ENCODE data around the gene CFAP90. TPM values are rescaled to one million over a fixed set of nuclear protein-coding genes. Genes with fewer than 3 reads are reported as not detected.

CFAP90 gene
- total RNA-seq, 2 donors from 2014 or later: 0.80 to 0.88 TPM

DNA sequence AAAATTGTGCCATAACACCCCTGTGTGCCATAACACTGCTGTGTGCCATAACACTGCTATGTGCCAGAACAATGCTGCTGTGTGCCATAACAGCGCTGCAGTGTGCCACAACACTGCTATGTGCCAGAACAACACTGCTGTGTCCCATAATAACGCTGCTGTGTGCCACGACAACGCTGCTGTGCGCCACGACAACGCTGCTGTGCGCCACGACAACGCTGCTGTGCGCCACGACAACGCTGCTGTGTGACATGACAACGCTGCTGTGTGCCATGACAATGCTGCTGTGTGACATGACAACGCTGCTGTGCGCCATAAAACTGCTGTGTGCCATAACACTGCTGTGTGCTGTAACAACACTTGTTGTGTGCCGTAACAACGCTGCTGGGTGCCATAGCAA is 25.9 kb downstream of the CFAP90 start:
- Histone ChIP-seq H3K36me3 (ENCODE audit: control insufficient read depth, insufficient read depth, low read length) (peaks cover 15% of the 10 kb centered on the region), H3K4me1 (ENCODE audit: control insufficient read depth, insufficient read depth, low read length) (no peaks in the 10 kb centered on the region), H3K27me3 (ENCODE audit: control insufficient read depth, insufficient read depth, low read length, poor library complexity, severe bottlenecking) (no peaks in the 10 kb centered on the region), H3K27ac (ENCODE audit: low read depth, low read length) (no peak overlapping the region), H3K4me3 (ENCODE audit: low read length) (no peak overlapping the region), H3K9ac (ENCODE audit: extremely low read depth, low read length, poor library complexity, severe bottlenecking) (no peak overlapping the region), H3K9me3 (ENCODE audit: control insufficient read depth, low read length) (no peaks in the 10 kb centered on the region)
- Mint-ChIP-seq H3K4me3 (no peak overlapping the region), H3K27me3 (ENCODE audit: insufficient read depth) (no peaks in the 10 kb centered on the region), H3K4me1 (no peaks in the 10 kb centered on the region), H3K9me3 (no peaks in the 10 kb centered on the region), H3K27ac (no peak overlapping the region), H3K36me3 (ENCODE audit: low read depth) (peaks cover 5% of the 10 kb centered on the region)
- 95 to 97% methylated on average over 18 of the region's 18 CpGs for WGBS, 2 experiments (ENCODE audit: insufficient coverage in 1 of 2, insufficient read length in 1 of 2)
- DNase-seq: no peak
- TF ChIP-seq, protein P1, sequence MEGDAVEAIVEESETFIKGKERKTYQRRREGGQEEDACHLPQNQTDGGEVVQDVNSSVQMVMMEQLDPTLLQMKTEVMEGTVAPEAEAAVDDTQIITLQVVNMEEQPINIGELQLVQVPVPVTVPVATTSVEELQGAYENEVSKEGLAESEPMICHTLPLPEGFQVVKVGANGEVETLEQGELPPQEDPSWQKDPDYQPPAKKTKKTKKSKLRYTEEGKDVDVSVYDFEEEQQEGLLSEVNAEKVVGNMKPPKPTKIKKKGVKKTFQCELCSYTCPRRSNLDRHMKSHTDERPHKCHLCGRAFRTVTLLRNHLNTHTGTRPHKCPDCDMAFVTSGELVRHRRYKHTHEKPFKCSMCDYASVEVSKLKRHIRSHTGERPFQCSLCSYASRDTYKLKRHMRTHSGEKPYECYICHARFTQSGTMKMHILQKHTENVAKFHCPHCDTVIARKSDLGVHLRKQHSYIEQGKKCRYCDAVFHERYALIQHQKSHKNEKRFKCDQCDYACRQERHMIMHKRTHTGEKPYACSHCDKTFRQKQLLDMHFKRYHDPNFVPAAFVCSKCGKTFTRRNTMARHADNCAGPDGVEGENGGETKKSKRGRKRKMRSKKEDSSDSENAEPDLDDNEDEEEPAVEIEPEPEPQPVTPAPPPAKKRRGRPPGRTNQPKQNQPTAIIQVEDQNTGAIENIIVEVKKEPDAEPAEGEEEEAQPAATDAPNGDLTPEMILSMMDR (conservative IDR thresholded peaks at IDR 0.05): no peak

DNA sequence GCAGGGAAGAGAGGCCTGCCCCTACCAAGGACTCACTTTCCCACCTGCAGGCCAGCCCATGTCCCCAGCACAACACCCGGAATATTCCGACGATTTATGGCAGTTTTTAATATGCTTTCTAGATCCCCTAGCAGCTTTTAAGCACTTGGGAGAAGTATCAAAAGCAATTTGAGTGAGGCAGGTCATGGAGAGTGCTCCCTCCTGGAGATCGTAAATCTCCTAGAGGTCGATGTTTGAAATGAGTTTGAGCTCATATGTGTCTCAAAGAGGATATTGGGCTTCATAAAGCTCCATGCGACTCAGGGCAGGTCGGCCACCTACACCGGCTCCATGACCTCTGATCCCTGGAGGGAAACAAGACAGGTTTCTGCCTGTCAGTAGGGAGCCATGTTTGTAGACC is 27.3 kb downstream of the CFAP90 start:
- TF ChIP-seq, protein P1 (conservative IDR thresholded peaks at IDR 0.05): no peak
- Histone ChIP-seq H3K27me3 (ENCODE audit: control insufficient read depth, insufficient read depth, low read length, poor library complexity, severe bottlenecking) (no peaks in the 10 kb centered on the region), H3K4me1 (ENCODE audit: control insufficient read depth, insufficient read depth, low read length) (no peaks in the 10 kb centered on the region), H3K27ac (ENCODE audit: low read depth, low read length) (no peak overlapping the region), H3K36me3 (ENCODE audit: control insufficient read depth, insufficient read depth, low read length) (peaks cover 23% of the 10 kb centered on the region), H3K9ac (ENCODE audit: extremely low read depth, low read length, poor library complexity, severe bottlenecking) (no peak overlapping the region), H3K4me3 (ENCODE audit: low read length) (no peak overlapping the region), H3K9me3 (ENCODE audit: control insufficient read depth, low read length) (no peaks in the 10 kb centered on the region)
- 87 to 95% methylated on average over 4 to 8 of the region's 8 CpGs for WGBS, 2 experiments (ENCODE audit: insufficient coverage in 1 of 2, insufficient read length in 1 of 2)
- no peaks in the 10 kb centered on the region for H3K27me3 Mint-ChIP-seq (ENCODE audit: insufficient read depth)
- H3K9me3 Mint-ChIP-seq: no peaks in the 10 kb centered on the region
- no peaks in the 10 kb centered on the region for H3K4me1 Mint-ChIP-seq
- H3K36me3 Mint-ChIP-seq (ENCODE audit: low read depth): peaks cover 14% of the 10 kb centered on the region
- no peak overlapping the region for H3K27ac Mint-ChIP-seq
- DNase-seq: no peak
- no peak overlapping the region for H3K4me3 Mint-ChIP-seq

DNA sequence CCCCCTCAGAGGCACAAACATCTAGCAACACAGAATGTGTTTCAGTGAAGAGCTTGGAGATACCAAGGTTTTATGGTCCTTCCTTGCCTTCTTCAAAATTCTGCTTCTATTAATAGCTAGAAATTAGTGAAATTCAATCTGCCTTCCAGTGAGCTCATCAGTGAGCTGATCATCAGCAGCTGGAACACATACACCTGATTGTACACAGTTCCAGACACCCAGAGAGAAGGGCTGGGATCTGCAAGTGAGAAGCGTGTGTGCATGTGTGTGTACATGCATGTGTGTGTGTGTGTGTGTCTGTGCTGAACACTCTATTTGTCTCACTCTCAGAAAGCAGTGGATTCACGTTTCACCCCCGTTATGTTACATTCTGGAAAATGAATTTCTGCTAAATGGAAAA is 28.5 kb downstream of the CFAP90 start:
- Mint-ChIP-seq H3K9me3 (no peaks in the 10 kb centered on the region), H3K4me3 (no peak overlapping the region), H3K36me3 (ENCODE audit: low read depth) (peaks cover 14% of the 10 kb centered on the region), H3K4me1 (no peaks in the 10 kb centered on the region), H3K27me3 (ENCODE audit: insufficient read depth) (no peaks in the 10 kb centered on the region), H3K27ac (no peak overlapping the region)
- TF ChIP-seq, protein P1 (conservative IDR thresholded peaks at IDR 0.05): no peak
- Histone ChIP-seq H3K4me3 (ENCODE audit: low read length) (no peak overlapping the region), H3K9ac (ENCODE audit: extremely low read depth, low read length, poor library complexity, severe bottlenecking) (no peak overlapping the region), H3K4me1 (ENCODE audit: control insufficient read depth, insufficient read depth, low read length) (no peaks in the 10 kb centered on the region), H3K27ac (ENCODE audit: low read depth, low read length) (no peak overlapping the region), H3K36me3 (ENCODE audit: control insufficient read depth, insufficient read depth, low read length) (peaks cover 23% of the 10 kb centered on the region), H3K27me3 (ENCODE audit: control insufficient read depth, insufficient read depth, low read length, poor library complexity, severe bottlenecking) (no peaks in the 10 kb centered on the region), H3K9me3 (ENCODE audit: control insufficient read depth, low read length) (no peaks in the 10 kb centered on the region)
- no peak for DNase-seq
- 69 to 82% methylated on average over 2 to 3 of the region's 3 CpGs for WGBS, 2 experiments (ENCODE audit: insufficient coverage in 1 of 2, insufficient read length in 1 of 2)
